Measurements from ENCODE around the gene TSEN15. TPM values are rescaled to one million over a fixed set of nuclear protein-coding genes. Genes with fewer than 3 reads are reported as not detected.
A peak's percentile ranks its signal among the peaks of the same experiment; 100 is the strongest.

TSEN15 gene
- total RNA-seq, 1 experiment from 2014 or later = 81.1 TPM

DNA sequence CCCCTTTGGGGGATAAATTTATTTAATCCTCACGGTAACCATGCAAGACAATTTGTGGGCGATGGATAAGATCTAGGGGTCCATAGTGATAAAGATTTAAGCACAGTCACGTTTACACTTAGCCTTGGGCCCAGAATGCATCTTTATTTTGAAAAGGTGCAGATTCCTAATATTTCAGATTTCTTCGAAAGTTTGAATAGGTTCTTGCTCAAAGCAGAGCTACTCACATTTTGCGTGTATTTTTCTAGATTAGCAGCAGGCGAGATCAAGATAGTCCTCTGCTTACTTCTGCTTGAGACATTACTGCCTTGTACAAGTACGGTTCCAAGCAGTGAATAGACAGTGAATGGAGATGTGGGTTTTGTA is 647 bp downstream of the TSEN15 start:
- no peak for DNase-seq (ENCODE audit: low read depth)

DNA sequence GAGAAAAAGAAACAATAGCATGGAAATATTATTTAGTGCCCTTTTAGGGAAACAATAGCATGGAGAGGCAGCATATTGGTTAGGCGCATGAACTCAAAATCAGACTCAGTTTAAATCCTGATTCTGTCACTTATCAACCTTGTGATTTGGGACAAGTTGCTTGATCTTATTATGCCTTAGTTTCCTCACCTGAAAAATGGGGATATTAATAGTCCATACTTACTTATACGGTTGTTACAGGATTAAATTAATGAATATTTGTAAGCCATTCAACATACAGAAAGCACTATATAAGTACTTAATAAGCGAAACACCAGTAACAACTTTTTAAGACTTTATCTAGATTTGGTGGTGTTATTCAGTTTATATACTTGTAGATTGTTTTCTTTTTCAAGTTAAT is 1.2 kb downstream of the TSEN15 start:
- no peak for DNase-seq (ENCODE audit: low read depth)

DNA sequence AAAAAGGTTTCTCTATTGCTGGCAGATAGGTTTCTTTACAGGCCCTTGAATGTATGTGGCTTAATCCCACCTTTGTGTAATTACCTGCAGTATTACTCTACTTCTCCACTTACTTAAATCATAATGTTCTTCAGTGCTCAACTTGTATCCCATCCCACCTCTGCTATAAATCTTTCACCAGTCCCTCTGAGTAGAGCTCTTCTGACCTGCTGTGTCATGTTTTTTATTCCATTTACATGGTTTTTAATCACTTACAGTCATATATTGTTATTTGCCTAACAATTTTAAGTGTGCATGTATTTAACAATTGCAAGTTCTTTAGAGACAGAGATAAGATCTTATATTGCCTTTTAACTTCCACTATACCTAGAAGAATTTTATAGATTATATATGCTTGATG is 2.4 kb downstream of the TSEN15 start:
- no peak for DNase-seq (ENCODE audit: low read depth)

DNA sequence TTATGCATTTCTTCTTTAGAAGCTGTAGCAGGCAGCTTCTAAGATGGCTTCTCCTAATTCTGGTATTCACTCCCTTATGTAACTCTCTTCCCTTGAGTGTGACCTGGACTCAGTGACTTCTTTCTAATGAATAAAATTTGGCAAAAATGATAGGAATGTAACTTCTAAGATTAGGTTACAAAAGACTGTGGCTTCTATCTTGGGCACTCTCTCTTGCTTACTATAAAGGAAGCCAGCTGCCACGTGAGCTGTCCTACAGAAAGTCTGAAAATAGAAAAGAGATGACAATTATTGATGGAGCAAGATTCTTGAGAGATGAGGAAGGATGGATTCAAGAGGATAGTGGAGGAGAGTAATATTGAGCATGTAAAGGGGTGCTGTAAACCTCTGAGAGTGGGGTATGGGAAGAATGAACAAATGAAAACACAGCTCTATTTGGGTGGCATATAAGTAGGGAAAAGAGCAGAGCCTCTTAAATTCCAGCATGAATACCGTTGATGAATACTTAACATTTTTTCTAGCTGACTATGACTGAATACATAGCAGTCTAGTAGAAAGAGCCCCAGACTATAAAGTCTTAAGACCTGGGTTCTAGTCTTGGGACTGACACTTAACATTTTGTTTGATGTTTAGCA is 5.5 kb downstream of the TSEN15 start:
- DNase-seq (ENCODE audit: low read depth) = peak; percentile 72

DNA sequence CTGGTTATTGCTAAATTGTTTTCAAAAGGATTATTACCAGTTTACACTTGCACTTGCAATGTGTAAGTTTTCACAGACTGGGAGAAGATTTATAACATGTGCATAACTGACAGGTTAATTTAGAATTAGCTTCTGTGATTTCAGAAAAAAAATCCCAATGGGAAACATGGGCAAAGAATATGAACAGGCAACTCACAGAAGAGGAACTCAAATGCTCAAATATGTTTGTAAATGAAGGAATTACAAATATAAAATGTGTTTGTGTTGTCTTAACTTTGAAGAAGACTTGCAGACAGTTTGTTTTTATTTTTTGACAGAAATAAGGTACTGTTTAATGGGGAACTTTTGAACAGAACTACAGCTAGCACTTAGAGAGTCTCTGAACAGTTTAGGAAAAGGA is 8.4 kb downstream of the TSEN15 start:
- DNase-seq (ENCODE audit: low read depth) = no peak

DNA sequence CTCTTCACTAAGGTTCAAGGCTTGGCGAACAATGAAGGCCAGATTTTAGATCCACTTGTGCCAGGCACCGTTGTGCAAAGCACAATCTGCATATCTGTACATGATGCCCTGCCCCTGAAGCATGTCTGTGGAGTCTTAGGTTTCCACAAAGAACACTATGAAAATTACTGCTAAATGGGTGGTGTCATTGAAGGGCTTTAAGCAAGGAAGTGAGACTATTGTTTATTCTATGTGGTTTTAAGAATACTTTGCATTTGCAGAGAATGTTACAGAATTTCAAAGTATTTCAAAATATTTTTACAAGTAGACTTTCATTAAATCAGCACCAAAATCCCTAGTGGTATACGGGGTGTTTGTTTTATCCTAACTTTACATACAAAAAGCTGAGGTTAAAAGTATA is 8.8 kb downstream of the TSEN15 start:
- DNase-seq (ENCODE audit: low read depth) = no peak

DNA sequence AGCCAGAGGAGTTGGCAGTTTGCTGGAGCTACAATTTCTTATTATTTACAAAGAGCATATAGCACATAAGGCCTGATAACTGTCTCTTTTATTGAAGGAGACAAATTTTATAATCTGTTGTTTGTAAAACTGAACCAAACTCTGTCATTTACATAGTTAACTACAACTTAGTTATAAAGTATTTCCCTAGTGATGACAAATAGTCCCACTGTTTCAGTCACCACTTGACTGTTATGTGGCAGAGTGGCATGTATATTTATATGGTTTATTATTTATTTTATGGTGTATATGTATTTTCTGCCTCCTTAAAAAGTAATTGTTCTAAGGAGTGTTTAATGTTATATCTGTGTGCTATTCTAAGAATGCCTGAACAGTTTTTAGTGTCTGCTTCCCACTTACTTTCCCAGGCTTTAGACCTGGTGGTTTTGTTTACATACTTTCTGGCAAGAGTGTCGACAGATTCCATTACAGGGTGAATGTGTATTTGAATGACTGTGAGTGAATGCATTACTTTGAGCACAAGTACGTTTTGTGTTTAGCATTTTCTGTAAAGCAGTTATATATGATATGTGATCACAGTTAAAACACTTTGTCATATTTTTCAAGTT is 10.0 kb downstream of the TSEN15 start:
- no peak for DNase-seq (ENCODE audit: low read depth)

DNA sequence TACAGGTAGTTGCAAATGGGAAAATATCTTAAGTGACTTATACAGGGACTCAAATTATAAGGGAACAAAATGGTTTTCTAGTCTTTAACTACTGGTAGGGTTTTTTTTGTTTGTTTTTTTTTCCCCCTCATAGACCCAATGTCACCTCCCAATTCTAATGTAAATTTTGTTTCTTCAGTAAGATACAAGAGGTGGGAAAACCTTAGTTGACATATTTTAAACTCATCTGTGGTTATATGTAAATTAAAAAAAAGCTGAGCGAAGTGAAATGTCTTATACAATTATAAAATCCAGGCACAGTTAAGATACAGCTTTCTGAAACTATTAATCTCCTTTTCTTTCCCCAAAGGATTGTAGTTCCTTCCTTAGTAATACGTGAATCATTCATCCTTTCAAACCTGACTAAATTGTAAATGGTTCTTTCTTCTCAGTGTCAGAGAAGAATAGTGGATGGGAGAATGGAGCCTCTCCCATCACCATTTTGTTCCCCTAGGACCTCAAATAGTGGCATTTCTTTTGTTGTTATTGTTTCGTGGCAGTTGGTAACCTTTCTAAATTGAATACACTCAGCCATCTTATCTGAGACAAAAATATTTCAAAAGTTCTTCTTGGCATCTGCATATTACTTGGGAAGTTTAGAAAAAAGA is 11.2 kb downstream of the TSEN15 start:
- no peak for DNase-seq (ENCODE audit: low read depth)

DNA sequence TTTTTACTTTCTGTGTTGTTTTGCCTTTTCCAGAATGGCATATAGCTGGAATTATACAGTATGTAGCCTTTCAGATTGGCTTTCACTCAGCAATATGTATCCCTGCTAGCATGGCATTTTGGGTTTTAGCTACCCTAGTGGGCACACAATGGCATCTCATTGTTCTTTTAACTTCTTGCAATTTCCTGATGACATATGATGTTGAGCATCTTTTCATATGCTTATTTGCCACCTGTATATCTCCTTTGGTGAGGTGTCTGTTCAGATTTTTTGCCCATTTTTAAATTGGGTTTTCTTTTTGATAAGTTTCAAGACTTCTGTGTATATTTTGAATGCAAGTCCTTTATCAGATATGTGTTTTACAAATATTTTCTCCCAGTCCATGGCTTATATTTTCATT is 14.0 kb downstream of the TSEN15 start:
- no peak for DNase-seq (ENCODE audit: low read depth)

DNA sequence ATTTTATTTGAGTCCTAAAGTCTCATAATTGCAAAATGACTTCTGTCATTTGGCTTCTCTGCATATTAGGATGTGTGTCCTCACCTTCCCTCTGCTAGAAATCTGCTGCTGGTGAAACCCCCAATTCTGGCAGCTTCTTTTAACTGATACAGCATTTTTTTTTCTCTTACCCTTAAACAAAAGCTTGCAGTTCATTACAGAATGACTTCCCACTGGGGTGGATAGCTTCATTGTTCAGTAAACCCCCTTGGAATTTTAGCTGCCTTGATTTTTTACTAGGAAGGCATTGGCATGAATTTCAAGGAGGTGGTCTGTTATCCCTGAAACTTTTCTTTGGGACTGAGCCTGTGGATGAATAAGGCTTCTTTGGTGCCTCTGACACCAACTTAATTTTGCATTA is 16.8 kb downstream of the TSEN15 start:
- no peak for DNase-seq (ENCODE audit: low read depth)

DNA sequence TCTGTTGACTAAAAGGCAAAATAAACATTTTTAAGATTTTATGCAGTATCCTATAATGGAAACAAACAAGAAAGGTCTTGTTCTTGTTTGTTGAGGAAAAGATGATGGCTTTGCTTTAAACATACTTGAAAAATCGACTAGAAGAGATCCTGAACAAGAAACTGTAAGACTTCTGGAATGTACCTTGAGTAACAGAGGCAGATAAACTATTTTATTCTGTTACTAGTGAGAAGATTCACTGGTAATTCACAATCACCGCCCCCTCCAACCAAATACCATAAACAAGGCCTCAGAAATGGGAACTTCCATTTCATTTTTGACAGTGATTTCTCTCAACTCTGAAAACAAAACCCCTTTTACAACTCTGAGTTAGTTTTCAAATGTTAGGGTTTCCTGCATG is 18.1 kb downstream of the TSEN15 start:
- DNase-seq (ENCODE audit: low read depth) = no peak

DNA sequence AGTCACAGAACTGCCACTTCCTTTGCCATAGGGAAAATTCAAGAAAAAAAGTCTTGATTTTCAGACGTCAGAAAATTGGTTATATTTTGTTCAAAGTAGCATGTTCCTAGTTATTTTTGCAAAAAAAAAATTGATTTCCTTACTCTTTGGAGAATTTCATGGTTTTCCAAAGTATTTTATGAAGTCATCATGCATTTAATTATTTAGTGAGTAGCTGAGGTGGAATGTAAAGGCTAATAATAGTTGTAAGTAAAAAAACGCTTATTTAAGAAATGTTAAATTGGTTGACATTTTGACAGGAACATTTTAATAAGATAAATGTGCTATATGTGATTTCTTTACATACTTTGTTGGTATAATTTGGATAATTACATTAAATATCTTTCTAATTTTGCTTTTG is 20.8 kb downstream of the TSEN15 start:
- no peak for DNase-seq (ENCODE audit: low read depth)

DNA sequence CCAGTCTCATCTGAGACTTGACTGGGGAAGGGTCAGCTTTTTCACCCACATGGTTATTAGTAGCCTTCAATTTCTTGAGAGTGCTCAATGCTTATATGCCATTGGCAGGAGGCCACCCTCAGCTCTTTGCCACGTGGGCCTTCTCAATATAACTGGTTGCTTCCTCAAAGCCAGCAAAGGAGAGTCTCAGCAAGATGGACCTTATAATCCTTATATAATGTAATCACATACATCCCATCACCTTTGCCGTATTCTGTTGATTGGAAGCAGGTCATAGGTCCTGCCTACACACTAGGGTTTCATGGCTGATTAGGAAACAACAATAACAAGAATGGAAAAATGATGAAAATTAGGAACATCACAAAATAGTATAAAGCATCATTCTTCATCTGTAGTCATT is 22.9 kb downstream of the TSEN15 start:
- DNase-seq (ENCODE audit: low read depth) = no peak

DNA sequence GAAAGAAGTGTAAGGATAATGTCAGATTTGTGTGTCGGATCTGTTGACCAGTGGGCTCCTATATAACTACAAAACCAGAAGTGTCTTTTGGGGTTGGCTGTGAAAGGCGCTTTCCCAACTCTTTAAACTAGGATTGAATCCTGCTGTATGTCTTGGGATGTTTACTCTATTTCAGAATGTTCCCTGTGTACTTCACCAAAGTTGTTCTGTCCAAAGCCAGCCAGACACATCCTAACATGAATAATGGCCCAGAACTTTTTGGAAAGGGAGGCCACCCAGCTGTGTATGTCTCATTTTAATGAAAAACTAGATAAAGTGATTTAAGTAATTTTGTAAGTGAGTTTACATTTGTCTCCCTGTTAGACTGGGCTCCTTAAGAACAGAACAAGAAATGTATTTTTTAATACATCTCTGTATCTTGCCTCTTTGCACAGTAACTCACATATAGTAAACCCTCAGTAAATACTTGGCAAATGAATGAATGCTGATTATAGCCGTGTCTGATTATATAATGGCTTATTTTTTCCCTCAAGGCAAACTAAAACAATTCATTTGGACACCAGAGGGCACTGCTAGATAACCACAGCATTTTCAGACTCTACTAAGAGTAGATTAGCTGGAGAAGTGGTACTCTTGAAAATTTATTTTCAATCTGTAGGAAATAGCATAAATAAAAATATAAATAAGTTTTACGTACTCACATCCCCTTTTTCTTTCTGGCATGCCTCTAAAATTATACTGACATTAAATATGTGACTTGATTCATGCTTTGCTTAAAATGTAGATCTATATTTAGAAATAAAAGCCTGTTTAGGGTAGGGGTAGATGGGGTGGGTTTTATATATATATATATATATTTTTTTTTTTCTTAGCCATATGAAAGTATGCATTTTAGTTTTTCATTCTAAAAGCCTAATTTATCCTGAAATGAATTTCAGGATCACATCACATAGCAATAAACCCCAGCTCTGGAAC is 23.8 kb downstream of the TSEN15 start:
- peak; percentile 61 for DNase-seq (ENCODE audit: low read depth)

DNA sequence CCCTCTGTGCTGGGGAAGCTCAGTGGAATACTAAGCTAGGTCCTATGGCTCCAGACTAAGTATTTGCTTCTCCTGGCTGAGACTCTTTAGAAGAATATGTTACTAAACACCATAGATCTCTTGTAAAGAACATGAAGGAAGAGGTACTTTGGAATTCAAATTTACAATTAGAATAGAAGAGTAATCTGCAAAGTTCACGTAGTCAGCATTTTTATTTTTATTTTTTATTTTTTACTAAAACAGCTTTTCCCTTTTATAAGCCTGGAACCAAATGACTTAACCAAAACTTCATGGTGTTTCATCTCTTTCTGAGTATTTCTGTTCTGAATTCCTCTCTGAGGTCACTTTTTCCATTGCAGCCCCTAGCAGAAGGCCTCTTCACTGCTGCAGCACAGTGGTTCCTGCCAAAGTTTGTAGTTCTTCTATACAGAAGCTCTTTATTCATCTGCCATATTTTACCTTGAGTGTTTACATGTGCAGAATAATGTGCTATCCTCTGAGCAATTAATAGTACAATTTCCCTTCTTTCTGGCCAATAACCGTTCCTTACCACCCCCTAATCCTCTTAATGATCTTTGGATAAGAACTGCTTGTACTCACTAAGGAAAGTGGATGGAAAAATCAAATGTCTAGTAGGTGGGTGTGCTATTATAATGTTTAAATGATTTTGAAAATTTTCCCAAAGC is 27.2 kb downstream of the TSEN15 start:
- DNase-seq (ENCODE audit: low read depth) = no peak

DNA sequence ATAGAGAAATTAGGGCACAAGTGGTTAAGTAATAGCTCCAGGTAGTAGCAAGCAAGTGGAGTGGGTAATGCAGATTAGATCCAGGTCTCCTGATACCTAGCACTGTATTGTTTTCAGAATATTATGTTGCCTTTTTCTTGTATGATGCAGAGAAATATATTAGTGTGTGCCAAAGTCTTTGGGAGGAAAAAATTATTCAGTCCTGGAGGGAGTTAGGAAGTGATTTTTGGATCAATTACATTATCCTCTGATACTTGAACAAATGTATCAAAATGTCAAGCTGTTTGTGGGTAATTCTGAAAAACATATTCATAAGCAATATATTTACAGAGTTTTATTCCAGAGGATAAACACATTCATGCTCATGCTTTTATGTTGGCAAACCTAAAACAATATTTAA is 28.8 kb downstream of the TSEN15 start:
- no peak for DNase-seq (ENCODE audit: low read depth)

DNA sequence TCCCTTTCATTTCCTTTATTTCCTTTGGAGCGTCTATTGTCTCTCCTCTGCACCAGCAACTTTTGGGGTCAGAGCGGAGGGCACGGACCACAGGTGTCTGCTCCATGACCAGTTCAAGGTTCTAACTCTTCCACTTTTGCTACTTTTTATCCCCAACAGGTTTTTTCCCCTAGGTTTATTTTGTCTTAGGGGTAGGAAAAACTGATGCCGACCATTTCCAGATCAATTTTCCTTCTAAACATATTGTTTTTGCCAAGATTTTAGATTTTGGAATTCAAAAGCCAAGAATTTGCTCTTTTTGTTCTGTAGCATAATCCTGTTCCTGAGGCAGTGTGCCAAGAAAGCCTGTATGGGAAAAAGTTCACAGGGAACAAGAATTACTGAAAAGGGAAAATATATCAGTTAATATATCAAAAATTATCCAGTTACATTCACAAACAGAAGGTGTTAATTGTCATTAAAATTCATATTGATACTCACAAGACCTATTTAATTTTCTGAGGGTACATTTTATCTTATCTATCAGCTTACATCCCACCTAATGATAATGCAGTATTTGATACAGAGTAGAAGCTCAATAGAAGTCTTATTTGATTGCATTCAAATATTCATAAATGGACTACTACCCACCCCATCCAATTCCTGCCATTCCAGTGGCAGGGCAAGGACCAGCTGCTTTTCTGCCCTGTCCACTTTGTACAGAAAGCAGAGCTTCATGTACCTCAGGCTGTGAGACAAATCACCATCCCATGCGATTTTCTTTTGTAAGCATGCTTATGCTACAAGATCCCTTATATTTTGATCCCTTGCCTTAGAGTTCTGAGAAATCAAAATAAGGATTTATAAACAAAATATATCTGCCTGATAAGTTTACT is 31.2 kb downstream of the TSEN15 start:
- DNase-seq (ENCODE audit: low read depth) = no peak

DNA sequence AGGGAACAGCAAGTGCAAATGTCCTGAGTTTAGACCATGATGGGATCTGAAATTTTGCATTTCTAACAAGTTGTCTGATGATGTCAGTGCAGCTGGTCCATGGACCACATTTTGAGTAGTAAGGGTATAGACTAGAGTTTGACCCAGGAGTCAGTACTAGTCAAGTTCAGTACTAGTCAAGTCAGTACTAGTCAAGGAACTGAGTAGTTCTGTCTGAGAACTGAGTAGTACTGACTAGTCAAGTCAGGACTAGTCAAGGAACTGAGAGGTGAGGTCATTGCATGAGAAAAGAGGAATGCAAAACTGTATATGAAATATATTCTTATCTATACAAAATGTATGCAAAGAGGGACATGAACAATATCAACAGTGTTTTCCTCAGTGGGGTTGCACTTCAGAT is 34.1 kb downstream of the TSEN15 start:
- DNase-seq (ENCODE audit: low read depth) = no peak

DNA sequence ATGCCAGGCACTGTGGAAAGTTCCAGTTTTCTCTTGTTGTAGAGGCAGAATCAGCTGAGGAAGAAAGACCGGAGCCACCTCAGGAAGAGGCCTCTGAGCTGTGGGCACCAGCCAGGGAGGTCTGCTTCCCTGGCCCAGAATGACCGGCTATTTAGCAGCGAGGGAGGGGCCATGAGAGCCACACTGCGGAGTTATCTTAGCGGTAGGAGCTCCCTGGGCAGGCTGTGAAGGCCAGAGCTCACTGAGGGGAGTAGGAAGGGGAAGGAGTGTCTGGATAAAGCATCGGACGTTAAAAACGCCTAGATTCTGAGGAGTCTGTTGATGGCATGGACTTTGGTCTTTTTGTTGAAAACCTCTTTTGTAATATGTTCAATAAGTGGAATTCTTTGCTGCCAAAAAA is 36.5 kb downstream of the TSEN15 start:
- DNase-seq (ENCODE audit: low read depth) = no peak

DNA sequence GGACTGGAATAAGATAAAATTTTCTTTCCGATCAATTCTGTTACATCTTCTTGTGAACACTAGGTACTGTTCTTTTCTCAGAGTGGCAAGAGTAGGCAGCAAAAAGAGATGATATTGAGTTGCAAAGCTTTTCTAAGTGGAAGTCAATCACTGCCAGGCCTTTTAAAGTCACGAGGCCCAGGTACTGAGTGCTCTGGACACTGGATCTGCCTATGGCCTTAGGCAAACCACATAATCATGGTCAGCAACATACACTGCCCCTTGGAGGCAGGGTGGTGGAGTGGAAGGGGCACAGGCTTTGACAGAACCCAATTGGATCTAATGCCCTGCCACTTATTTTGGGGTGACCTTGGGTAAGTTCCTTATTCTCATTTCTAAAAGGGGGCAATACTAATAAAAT is 41.5 kb downstream of the TSEN15 start:
- no peak for DNase-seq (ENCODE audit: low read depth)
